ENCODE results near the gene CCDC107. TPM values are rescaled to one million over a fixed set of nuclear protein-coding genes. Genes with fewer than 3 reads are reported as not detected.

The CCDC107 gene
- total RNA-seq, 1 donor from 2014 or later = 13.5 TPM

- H3K27me3 Mint-ChIP-seq (ENCODE audit: unreplicated experiment) = peaks cover 15% of the 10 kb centered on the region
- no peak overlapping the region for H3K4me3 Mint-ChIP-seq (ENCODE audit: unreplicated experiment)
- no peak for TF ChIP-seq CTCF (IDR thresholded peaks at IDR 0.05; ENCODE audit: unreplicated experiment)
- H3K27ac Mint-ChIP-seq (ENCODE audit: unreplicated experiment) = no peak overlapping the region
- peaks cover 15% of the 10 kb centered on the region for H3K4me1 Mint-ChIP-seq (ENCODE audit: unreplicated experiment)
- no peaks in the 10 kb centered on the region for H3K9me3 Mint-ChIP-seq (ENCODE audit: unreplicated experiment)
- no peaks in the 10 kb centered on the region for H3K36me3 Mint-ChIP-seq (ENCODE audit: low read depth, unreplicated experiment)
- no peak for DNase-seq (ENCODE audit: low spot score)
Measured at GRCh38 chr9:35618854-35619799, 39.0 kb upstream of the CCDC107 start.

GRCh38 chr9:35619800-35620158 lies 38.3 kb upstream of the CCDC107 start:
- Mint-ChIP-seq H3K27ac (ENCODE audit: unreplicated experiment) (no peak overlapping the region), H3K4me1 (ENCODE audit: unreplicated experiment) (peaks cover 15% of the 10 kb centered on the region), H3K36me3 (ENCODE audit: low read depth, unreplicated experiment) (no peaks in the 10 kb centered on the region), H3K9me3 (ENCODE audit: unreplicated experiment) (no peaks in the 10 kb centered on the region), H3K27me3 (ENCODE audit: unreplicated experiment) (peaks cover 13% of the 10 kb centered on the region), H3K4me3 (ENCODE audit: unreplicated experiment) (no peak overlapping the region)
- no peak for TF ChIP-seq CTCF (IDR thresholded peaks at IDR 0.05; ENCODE audit: unreplicated experiment)
- no peak for DNase-seq (ENCODE audit: low spot score)

DNA sequence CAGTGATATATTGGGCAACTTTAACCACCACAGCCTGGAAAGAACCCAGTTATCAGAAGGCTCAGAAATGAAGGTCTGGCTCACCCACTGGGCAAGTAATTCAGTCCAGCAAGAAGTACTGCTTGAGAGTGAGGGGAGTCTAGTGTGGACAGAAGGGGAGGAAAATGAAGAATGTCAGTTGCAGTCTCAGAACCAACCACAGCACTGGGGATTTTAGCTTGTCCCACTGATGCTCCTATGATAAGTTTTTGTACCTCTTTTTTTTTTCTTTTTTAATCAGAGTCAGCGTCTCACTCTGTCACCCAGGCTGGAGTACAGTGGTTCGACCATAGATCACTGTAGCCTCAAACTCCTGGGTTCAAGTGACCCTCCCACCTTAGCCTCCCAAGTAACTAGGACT lies 30.5 kb upstream of the CCDC107 start:
- no peak for DNase-seq (ENCODE audit: low spot score)
- peaks cover 2% of the 10 kb centered on the region for H3K27me3 Mint-ChIP-seq (ENCODE audit: unreplicated experiment)
- no peaks in the 10 kb centered on the region for H3K9me3 Mint-ChIP-seq (ENCODE audit: unreplicated experiment)
- H3K4me1 Mint-ChIP-seq (ENCODE audit: unreplicated experiment) = no peaks in the 10 kb centered on the region
- no peak overlapping the region for H3K4me3 Mint-ChIP-seq (ENCODE audit: unreplicated experiment)
- no peak for TF ChIP-seq CTCF (IDR thresholded peaks at IDR 0.05; ENCODE audit: unreplicated experiment)
- no peak overlapping the region for H3K27ac Mint-ChIP-seq (ENCODE audit: unreplicated experiment)
- H3K36me3 Mint-ChIP-seq (ENCODE audit: low read depth, unreplicated experiment) = no peaks in the 10 kb centered on the region

DNA sequence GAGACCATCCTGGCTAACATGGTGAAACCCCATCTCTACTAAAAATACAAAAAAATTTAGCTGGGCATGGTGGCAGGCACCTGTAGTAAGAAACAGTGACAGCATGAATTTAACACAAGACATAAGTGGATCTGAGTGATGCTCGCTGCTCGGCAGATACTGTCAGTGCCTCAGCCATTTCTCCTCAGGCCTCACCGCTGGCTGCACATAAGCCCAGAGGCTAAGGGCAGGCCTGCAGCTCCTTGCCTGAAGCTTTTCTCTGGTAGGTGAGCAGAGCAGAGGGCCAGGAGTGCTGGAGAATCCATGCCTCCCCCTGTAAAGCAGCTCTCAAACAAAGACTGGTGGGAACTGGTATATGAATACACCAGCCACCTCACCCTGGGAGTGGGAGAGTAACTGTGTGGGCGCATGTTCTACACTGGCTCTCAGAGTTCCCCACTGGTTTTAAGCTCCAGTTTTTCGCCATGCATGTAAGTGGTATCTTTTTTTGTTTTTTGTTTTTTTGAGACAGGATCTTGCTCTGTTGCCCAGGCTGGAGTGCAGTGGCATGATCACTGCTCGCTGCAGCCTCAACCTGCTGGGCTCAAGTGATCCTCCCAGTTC lies 29.6 kb upstream of the CCDC107 start:
- H3K27ac Mint-ChIP-seq (ENCODE audit: unreplicated experiment) = no peak overlapping the region
- TF ChIP-seq CTCF (IDR thresholded peaks at IDR 0.05; ENCODE audit: unreplicated experiment) = no peak
- H3K9me3 Mint-ChIP-seq (ENCODE audit: unreplicated experiment) = no peaks in the 10 kb centered on the region
- H3K27me3 Mint-ChIP-seq (ENCODE audit: unreplicated experiment) = peaks cover 2% of the 10 kb centered on the region
- DNase-seq (ENCODE audit: low spot score) = no peak
- H3K36me3 Mint-ChIP-seq (ENCODE audit: low read depth, unreplicated experiment) = no peaks in the 10 kb centered on the region
- no peak overlapping the region for H3K4me3 Mint-ChIP-seq (ENCODE audit: unreplicated experiment)
- H3K4me1 Mint-ChIP-seq (ENCODE audit: unreplicated experiment) = no peaks in the 10 kb centered on the region

DNA sequence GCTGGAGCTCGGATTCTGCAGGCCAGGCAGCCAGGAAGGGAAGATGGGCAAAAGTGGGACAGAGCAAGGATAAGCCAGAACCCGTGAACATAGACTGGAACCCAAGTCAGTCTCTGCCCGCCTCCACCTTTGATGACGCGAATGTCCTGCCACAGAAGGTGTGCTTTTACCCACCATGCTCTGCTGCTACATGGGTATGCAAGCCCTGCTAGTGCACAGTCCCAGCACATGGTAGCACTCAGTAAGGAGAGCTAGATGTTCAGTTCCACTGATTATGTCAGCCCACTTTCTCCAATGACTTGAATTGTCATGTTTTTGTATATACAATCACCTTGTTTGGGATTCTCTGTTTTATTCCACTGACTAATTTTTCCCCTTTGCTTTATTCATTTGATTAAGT lies 28.5 kb upstream of the CCDC107 start:
- no peaks in the 10 kb centered on the region for H3K36me3 Mint-ChIP-seq (ENCODE audit: low read depth, unreplicated experiment)
- H3K27me3 Mint-ChIP-seq (ENCODE audit: unreplicated experiment) = peaks cover 2% of the 10 kb centered on the region
- DNase-seq (ENCODE audit: low spot score) = no peak
- no peaks in the 10 kb centered on the region for H3K9me3 Mint-ChIP-seq (ENCODE audit: unreplicated experiment)
- H3K27ac Mint-ChIP-seq (ENCODE audit: unreplicated experiment) = no peak overlapping the region
- no peaks in the 10 kb centered on the region for H3K4me1 Mint-ChIP-seq (ENCODE audit: unreplicated experiment)
- H3K4me3 Mint-ChIP-seq (ENCODE audit: unreplicated experiment) = no peak overlapping the region
- no peak for TF ChIP-seq CTCF (IDR thresholded peaks at IDR 0.05; ENCODE audit: unreplicated experiment)

Measured in endothelial cell (in vitro differentiated cells).